KMS-11 (cell line): Measurements from ENCODE around the gene PLA2G2F.

Experiments used
- H2AFZ ChIP-seq: fragments of 200-600 bp; sonication (generic); 2 replicates; pipeline ENCODE4 v1.6.1; 2016; ENCODE audit warnings: antibody characterized with exemption, mixed run types, low read depth
- H3K27ac ChIP-seq: fragments of 200-600 bp; sonication (generic); 2 replicates; pipeline ENCODE4 v1.6.1; 2016; ENCODE audit warnings: mild to moderate bottlenecking, mixed run types
- H3K27me3 ChIP-seq: fragments of 200-600 bp; sonication (generic); 2 replicates; pipeline ENCODE4 v1.6.1; 2017; ENCODE audit warnings: mild to moderate bottlenecking, low read depth, mixed run types, moderate library complexity; ENCODE audit not compliant: insufficient read depth
- H3K36me3 ChIP-seq: fragments of 200-600 bp; sonication (generic); 2 replicates; pipeline ENCODE4 v1.6.1; 2017; ENCODE audit warnings: mild to moderate bottlenecking, mixed run types; ENCODE audit not compliant: insufficient read depth
- H3K4me1 ChIP-seq: fragments of 200-600 bp; sonication (generic); 2 replicates; pipeline ENCODE4 v1.6.1; 2016; ENCODE audit warnings: mild to moderate bottlenecking, low read depth, mixed run types; ENCODE audit not compliant: poor library complexity, severe bottlenecking
- H3K4me2 ChIP-seq: fragments of 200-600 bp; sonication (generic); 2 replicates; pipeline ENCODE4 v1.7.0; 2016; ENCODE audit warnings: mild to moderate bottlenecking, mixed run types
- H3K4me3 ChIP-seq: fragments of 200-600 bp; sonication (generic); IDR thresholded peaks from 2 replicates; pipeline ENCODE4 v1.6.1; 2017; ENCODE audit warnings: low read depth, low read length, mixed read lengths; ENCODE audit not compliant: insufficient read depth
- H3K79me2 ChIP-seq: fragments of 200-600 bp; sonication (generic); 2 replicates; pipeline ENCODE4 v1.6.1; 2016; ENCODE audit warnings: low read depth, mixed run types; ENCODE audit not compliant: insufficient read depth
- H3K9ac ChIP-seq: fragments of 200-600 bp; sonication (generic); 2 replicates; pipeline ENCODE4 v1.6.1; 2016; ENCODE audit warnings: mild to moderate bottlenecking, mixed run types
- H4K20me1 ChIP-seq: fragments of 200-600 bp; sonication (generic); 2 replicates; pipeline ENCODE4 v1.6.1; 2016; ENCODE audit warnings: mild to moderate bottlenecking, mixed run types; ENCODE audit not compliant: insufficient read depth
- CTCF ChIP-seq: fragments of 200-600 bp; sonication (generic); conservative IDR thresholded peaks from 2 replicates; pipeline ENCODE4 v1.6.1; 2017; ENCODE audit warnings: low read depth, mild to moderate bottlenecking, antibody characterized with exemption, low read length, moderate library complexity, mixed read lengths

The PLA2G2F gene

GRCh38 chr1:20180844-20181207, 41.7 kb downstream of the PLA2G2F start:
- no peak overlapping the region for H3K4me2 ChIP-seq
- no peak overlapping the region for H3K27ac ChIP-seq
- no peak overlapping the region for H3K9ac ChIP-seq
- H3K4me1 ChIP-seq = no peaks in the 10 kb centered on the region
- no peak overlapping the region for H2AFZ ChIP-seq
- H3K36me3 ChIP-seq = no peaks in the 10 kb centered on the region
- peaks cover 30% of the 10 kb centered on the region for H3K27me3 ChIP-seq
- no peak for TF ChIP-seq CTCF
- no peaks in the 10 kb centered on the region for H3K79me2 ChIP-seq
- no peak overlapping the region for H3K4me3 ChIP-seq
- H4K20me1 ChIP-seq = no peaks in the 10 kb centered on the region

- Histone ChIP-seq H3K79me2 (no peaks in the 10 kb centered on the region), H3K4me2 (no peak overlapping the region), H3K36me3 (no peaks in the 10 kb centered on the region), H4K20me1 (no peaks in the 10 kb centered on the region), H3K4me1 (no peaks in the 10 kb centered on the region), H3K27me3 (peaks cover 29% of the 10 kb centered on the region), H3K4me3 (no peak overlapping the region), H2AFZ (no peak overlapping the region), H3K27ac (no peak overlapping the region), H3K9ac (no peak overlapping the region)
- TF ChIP-seq CTCF = no peak
These were observed 43.3 kb downstream of the PLA2G2F start for GRCh38 chr1:20182415-20182814.

GRCh38 chr1:20183035-20183434, 43.9 kb downstream of the PLA2G2F start:
- Histone ChIP-seq H3K4me2 (no peak overlapping the region), H3K4me1 (no peaks in the 10 kb centered on the region), H2AFZ (no peak overlapping the region)

GRCh38 chr1:20183616-20184271, 44.6 kb downstream of the PLA2G2F start:
- Histone ChIP-seq H3K4me3 (no peak overlapping the region), H3K4me1 (no peaks in the 10 kb centered on the region), H2AFZ (no peak overlapping the region), H3K9ac (no peak overlapping the region), H3K27me3 (peaks cover 39% of the 10 kb centered on the region), H3K4me2 (no peak overlapping the region), H3K79me2 (no peaks in the 10 kb centered on the region), H4K20me1 (no peaks in the 10 kb centered on the region), H3K27ac (no peak overlapping the region), H3K36me3 (no peaks in the 10 kb centered on the region)
- TF ChIP-seq CTCF = no peak

More at GRCh38 chr1:20183035-20183434, 43.9 kb downstream of the PLA2G2F start:
- no peaks in the 10 kb centered on the region for H3K36me3 ChIP-seq
- no peak overlapping the region for H3K9ac ChIP-seq
- no peaks in the 10 kb centered on the region for H4K20me1 ChIP-seq
- no peak overlapping the region for H3K27ac ChIP-seq
- no peak overlapping the region for H3K4me3 ChIP-seq
- no peak for TF ChIP-seq CTCF
- peaks cover 33% of the 10 kb centered on the region for H3K27me3 ChIP-seq
- H3K79me2 ChIP-seq = no peaks in the 10 kb centered on the region
